GM15510 (cell line): ENCODE data around the gene FFAR2.

ENCODE experiments used
- POLR2A ChIP-seq: IDR thresholded peaks from 3 replicates; pipeline ENCODE4 v1.6.1; 2011; ENCODE audit warnings: borderline replicate concordance; ENCODE audit not compliant: insufficient read length; ENCODE audit errors: extremely low read depth

FFAR2 gene

DNA sequence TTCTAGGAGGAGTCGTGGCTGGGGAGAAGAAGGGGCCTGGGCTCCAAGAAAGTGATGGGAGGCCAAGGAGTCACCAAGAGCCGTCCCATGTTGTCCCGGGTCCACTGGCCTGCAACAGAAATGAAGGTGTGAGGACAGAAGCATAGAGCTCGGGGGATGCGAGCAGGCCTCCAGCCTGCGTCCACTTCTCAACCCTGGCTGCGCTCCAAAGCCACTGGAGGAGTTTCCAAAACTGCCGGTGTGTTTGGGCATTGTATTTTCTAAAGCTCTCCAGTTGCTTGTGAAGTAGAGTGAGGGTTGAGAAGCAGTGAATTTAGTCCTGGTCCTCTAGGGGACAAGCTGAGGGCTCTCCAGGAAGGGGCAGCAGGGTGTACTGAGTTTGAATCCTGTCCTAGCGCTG, 13.0 kb downstream of the FFAR2 start:
- no peak for TF ChIP-seq POLR2A

DNA sequence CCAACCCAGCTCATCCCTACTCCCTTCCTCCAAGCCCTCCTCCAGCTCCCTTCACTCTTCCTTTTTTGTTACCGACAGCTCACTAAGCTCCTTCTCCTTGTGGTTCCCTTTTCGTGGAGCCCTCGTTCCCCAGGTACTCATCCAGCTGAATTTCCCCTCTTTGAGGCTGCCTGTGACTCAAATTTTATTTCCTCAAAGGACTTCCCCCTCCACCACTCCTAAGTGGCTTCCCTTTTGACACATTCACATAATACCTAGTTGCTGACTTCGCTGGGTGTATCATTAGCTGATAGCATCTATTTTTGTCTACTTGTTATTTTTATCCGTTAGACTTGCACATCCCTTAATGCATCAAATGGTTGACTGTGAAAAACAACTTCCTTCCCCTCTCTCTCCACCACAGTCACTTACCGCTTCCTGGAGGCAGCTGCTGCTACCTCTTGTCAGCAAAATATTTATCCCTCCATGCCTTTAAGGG, 14.5 kb downstream of the FFAR2 start:
- no peak for TF ChIP-seq POLR2A

DNA sequence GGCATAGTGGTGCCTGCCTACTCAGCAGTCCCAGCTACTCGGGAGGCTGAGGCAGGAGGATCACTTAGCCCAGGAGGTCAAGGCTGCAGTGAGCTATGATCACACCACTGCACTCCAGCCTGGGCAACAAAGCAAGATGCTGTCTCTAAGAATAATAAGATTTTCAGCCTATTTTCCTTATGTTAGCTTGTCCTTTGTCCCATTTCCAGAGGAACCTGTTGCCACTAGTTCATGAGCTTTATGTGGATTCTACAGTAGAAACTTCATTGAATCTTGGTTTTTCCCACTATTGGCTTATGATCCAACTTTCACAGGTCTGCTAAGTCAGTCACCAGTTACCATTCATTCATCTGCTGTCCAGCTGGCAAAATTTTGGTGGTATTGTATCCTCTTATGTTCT, 18.2 kb downstream of the FFAR2 start:
- no peak for TF ChIP-seq POLR2A

DNA sequence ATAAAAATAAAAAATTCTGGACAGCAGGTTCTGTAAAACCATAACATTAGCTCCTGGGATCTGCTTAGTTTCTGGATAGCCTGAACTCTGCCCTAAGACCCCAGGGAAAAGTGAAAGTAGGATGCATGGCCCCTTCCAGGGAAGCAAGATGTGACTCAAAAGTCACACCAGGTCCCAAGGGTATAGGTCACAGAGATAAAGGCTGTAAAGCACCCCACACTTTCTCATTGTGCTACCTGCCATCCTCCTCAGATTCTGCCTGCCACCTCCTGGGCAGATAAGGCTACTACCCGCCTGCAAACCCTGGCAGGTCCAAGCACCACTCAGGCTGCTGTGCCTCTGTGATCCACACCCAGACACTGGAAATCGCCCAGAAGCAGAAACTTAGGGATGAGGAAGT, 20.6 kb downstream of the FFAR2 start:
- TF ChIP-seq POLR2A: no peak

DNA sequence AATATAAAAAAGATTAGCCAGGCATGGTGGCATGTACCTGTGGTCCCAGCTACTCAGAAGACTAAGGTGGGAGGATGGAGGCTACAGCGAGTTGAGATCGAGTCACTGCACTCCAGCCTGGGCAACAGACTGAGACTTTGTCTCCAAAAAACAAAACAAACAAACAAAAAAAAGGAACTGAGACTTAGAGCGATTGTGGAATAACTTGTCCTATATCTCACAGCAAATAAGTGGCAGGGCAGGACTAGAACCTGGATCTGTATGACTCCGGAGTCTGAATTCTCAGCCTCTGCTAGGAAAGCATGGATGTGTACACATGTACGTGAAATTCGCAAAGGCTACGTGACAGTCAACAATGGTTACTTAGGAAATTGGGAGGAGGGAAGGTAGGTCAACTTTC, 22.1 kb downstream of the FFAR2 start:
- TF ChIP-seq POLR2A: no peak

DNA sequence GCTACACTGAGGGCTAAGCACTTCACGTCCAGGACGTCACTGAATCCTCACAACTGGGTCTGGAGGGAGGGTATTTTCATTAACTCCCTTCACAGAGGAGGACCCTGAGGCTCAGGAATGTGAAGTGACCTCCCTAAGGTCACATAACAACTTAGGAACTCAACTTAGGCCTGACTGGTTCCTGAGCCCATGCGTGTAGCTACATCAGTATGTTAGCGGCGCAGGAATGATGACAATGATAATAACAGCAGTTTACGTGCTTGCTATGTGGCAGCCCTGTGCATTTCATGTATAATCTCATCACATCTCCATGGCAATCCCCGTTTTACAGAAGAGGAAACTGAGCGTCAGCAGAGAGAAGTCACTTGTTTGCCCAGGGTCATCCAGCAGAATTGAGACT, 23.9 kb downstream of the FFAR2 start:
- TF ChIP-seq POLR2A: no peak

DNA sequence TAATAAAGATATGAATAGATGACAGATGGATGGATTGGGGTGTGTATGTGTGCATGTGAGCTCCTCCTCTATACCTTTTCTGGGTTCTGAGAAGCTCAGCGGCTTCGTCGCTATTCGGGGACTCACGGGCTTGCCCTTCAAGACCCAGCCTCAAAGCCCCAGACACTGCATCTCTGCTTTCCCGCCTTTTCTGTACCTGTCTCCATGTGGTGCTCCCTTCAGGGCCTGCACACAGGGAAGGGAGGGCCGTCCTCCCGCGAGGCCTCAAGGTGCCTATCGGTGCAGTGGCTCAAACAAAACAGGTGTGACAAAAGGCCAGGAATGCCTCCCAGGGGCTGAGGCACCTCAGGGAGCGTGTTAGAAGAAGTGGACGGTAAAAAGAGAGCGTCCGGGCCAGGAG, 26.0 kb downstream of the FFAR2 start:
- no peak for TF ChIP-seq POLR2A

DNA sequence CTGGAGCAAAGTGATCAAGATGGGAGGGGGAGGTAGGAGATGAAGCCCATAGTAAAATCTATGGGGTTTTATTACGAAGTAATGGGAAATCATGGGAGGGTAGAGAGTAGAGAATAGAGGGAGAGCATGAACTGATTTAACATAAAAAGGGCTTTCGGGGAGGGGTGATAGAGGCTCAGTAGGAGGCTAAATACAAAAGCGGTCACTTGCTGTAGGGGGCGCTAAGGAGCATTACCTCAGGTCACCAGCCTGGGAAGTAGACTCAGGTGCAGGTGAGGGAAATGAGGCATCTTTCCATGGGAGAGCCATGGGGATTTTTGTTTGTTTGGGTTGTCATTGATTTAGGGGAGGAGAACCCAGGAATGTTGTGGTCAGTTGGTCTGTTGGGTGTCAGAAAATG, 28.1 kb downstream of the FFAR2 start:
- TF ChIP-seq POLR2A: no peak

DNA sequence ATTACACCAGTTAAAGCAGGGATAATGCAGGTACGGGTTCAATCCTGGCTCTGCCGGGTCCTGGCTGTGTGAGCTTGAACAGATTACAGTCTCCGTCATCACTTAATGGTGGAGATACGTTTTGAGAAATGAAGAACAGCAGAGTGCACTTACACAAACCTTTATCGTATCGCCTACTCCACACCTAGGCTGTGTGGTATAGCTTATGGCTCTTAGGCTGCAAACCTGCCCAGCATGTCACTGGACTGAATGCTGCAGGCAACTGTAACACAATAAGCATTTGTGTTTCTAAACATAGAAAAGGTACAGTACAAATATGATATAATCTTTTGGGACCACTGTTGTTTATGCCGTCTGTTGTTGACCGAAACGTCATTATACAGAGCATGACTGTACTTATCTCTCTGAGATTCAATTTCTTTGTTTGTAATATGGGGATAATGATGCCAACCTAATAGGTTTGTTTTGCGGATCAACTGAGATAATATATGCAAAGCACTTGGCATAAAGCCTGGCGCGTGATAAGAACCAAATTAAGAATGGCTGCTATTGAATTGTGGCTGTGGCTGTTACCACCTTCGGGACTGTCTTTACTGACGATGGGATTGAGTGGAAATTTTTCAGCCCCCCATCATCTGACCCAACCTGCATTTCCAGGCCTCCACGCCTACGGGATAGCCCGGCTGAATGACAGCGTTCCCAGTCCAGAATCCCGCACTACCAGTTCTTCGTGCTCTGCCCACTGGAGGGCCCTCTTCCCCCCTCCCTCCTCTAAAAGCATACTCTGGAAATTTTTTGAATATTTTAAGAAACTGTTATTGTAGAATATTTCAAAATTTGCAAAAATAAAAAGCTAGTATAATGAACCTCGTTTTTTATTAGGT, 31.0 kb downstream of the FFAR2 start:
- no peak for TF ChIP-seq POLR2A

DNA sequence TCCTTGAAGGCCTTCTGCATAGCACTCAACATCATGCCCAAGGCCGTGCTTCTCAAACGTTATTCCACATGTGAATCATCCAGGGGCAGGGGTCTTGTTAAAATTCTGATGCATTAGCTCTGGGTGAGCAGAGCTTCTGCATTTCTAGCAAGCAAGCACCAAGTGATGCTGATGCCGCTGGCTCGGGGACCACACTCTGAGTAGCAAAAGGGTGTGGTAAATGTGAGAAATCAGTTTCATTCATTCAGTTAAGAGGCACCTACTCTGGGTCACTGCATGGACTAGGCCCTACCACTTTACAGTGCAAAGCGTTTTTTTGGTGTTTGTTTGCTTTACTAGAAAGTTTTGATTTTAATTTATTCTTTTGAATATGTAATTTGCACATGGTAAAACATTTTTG, 35.0 kb downstream of the FFAR2 start:
- TF ChIP-seq POLR2A: no peak

DNA sequence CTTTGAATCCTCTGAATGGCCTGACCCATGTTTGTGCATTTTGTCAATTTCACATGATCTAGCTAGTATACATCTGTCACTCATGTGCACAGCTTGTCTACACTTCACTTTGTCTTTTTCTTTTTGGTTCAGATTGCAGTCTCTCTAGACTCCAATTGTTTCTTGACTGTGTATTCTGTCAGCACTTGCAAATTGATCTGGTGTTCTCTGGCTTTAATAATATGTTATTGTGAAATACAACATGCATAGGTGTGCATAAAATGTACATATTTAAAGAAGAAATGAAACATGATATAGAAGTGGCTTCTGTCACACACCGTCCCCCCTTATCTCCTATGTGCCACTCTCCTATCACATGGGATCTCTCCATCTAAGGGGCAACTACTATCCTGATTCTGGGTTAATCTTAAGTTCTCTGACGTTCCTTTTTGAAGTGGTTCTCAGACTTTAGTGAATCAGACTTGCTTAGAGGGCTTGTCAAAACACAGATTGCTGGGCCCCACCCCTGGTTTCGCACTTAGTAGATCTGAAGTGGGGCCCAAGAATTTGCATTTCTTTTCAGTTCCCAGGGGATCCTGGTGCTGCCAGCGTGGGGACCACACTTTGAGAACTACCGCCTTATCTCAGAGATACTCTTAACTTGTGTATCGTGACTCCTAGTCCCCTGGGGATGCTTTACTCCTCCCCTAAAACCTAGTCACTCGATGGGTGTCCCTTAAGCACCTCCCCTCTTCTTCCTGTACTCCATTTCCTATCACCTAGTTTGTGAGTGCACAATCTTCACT, 36.4 kb downstream of the FFAR2 start:
- no peak for TF ChIP-seq POLR2A

DNA sequence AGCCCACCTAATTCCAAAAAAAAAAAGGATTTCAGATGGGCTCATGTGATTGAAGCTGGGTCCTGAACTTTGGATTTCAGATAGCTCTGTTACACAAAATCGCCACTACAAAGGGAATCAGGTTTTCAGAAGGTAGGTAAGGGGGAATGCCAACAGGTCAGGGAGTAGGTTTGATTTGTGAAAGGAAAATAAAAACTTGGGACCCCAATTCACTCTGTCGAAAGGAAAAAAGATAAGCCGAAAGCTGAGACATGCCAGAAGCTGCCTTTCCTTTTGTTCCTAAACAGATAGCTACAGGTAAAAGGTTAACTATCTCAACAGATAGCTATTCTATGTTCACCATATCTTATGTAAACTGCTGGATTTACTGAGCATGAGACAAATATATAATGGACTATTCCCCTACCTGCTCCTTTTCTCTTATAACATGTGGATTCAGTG, 38.2 kb downstream of the FFAR2 start:
- no peak for TF ChIP-seq POLR2A

DNA sequence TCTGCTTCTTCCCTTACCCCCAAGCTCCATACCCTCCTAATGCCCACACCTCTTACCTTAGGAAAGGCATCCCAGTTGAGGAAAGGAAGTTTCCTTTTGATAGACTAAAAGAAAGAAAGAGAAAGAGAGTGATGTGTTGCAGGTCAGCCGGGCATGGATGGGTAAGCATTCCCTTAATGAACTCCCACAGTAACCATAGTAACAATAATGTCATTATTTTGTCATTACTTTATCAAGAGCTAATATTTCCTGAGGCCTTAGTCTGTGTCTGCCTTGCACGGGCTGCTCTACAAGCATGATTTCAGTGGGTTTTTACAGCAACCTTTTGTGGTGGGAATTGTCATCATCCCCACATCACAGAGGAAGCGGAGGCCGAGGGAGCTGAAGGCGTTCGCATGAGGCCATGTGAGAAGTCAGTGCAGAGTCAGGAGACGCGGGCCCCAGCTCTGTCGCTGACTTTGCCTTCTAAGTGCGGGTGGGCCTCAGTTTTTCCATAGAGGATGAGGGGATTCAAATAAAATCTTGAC, 39.7 kb downstream of the FFAR2 start:
- no peak for TF ChIP-seq POLR2A

DNA sequence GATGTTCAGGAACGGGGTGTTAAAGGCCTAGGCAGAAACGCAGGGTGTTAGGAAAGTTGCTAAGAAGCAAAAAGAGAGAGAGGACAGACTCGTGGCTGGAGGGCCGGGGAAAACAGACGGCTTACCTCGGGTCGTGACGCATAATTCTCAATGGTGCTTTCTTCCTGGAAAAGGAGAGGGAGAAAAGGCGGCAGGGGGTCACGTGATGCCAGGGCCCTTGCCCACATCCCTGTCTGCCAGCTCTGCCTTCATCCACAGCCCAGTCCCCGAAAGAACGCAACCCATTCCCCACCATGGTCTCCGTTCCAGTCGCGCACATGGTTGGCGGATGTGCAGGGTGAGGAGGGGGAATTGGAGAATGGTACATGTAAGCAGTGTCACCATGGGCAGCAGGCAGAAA, 40.6 kb downstream of the FFAR2 start:
- no peak for TF ChIP-seq POLR2A

DNA sequence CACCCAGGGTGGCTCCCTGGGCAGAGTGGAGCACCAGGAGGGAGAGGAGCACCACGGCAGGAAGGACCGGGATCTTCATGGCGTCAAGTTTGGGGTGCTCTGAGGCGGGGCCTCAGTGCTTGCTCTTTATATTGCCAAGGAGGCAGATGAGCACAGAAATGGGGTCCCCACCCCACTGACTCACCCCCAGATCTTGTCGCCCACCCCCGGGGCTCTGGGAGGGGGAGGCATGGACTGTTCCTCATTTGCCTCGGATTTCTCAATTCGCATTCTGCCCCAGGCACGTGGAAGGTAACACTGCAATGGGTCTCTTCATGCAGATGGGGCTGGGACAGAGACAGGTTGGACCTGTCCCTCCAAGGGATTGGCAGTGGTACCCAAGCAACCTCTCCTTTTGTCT, 42.3 kb downstream of the FFAR2 start, which contains the start of gene KRTDAP:
KRTDAP (minus strand) TSS at position 101 of the 400 bp plus-strand sequence; CDS start at position 79, 22 bp downstream.
- no peak for TF ChIP-seq POLR2A
